Coronary artery (tissue), 2 donors: ENCODE measurements around the gene EQTN.

Experiments used
- DNase-seq: peaks from one replicate; pipeline ENCODE4 v3.0.0-alpha.2; 2017; ENCODE audit warnings: low spot score
- H3K27ac ChIP-seq, 2 donors: fragments of 200-600 bp; sonication (generic); one replicate each; pipeline ENCODE4 v1.5.1; 2016 to 2019
- H3K4me3 ChIP-seq: fragments of 200-600 bp; sonication (generic); 2 replicates; pipeline ENCODE4 v1.5.1; 2016; ENCODE audit warnings: mild to moderate bottlenecking, moderate library complexity
- CTCF ChIP-seq: fragments of 200-600 bp; sonication (generic); IDR thresholded peaks from one replicate; pipeline ENCODE4 v1.5.1; 2019; ENCODE audit warnings: antibody characterized with exemption

Gene EQTN

GRCh38 chr9:27280249-27280648 lies 16.7 kb downstream of the EQTN start:
- TF ChIP-seq CTCF = no peak
- DNase-seq = no peak
- no peak overlapping the region for H3K27ac ChIP-seq
- no peak overlapping the region for H3K4me3 ChIP-seq

GRCh38 chr9:27279611-27280010 lies 17.3 kb downstream of the EQTN start:
- DNase-seq = no peak
- no peak overlapping the region for H3K27ac ChIP-seq
- no peak for TF ChIP-seq CTCF
- H3K4me3 ChIP-seq = no peak overlapping the region

GRCh38 chr9:27278374-27278773 lies 18.6 kb downstream of the EQTN start:
- H3K27ac ChIP-seq = no peak overlapping the region
- no peak for DNase-seq
- no peak for TF ChIP-seq CTCF

GRCh38 chr9:27276193-27277030 lies 20.5 kb downstream of the EQTN start:
- Histone ChIP-seq H3K27ac (no peak overlapping the region), H3K4me3 (peak overlapping the region; percentile 48)
- TF ChIP-seq CTCF = peak; percentile 65
- DNase-seq = no peak

More at GRCh38 chr9:27278374-27278773, 18.6 kb downstream of the EQTN start:
- H3K4me3 ChIP-seq = no peak overlapping the region

- Histone ChIP-seq H3K27ac (no peak overlapping the region), H3K4me3 (no peak overlapping the region)
- DNase-seq = no peak
- TF ChIP-seq CTCF = no peak
Measured at GRCh38 chr9:27273186-27273585, 23.8 kb downstream of the EQTN start.

GRCh38 chr9:27272103-27272502 lies 24.8 kb downstream of the EQTN start:
- Histone ChIP-seq H3K4me3 (no peak overlapping the region), H3K27ac (no peak overlapping the region)
- TF ChIP-seq CTCF = no peak
- no peak for DNase-seq
